HG03175 (cell line): ENCODE measurements around the gene TRPV6.

ENCODE experiments used
- ATAC-seq: cut with Tn5 transposase; IDR thresholded peaks from one replicate; pipeline ENCODE4 v1.9.1; 2021; ENCODE audit warnings: mild to moderate bottlenecking, moderate library complexity; ENCODE audit not compliant: unreplicated experiment

TRPV6 gene

DNA sequence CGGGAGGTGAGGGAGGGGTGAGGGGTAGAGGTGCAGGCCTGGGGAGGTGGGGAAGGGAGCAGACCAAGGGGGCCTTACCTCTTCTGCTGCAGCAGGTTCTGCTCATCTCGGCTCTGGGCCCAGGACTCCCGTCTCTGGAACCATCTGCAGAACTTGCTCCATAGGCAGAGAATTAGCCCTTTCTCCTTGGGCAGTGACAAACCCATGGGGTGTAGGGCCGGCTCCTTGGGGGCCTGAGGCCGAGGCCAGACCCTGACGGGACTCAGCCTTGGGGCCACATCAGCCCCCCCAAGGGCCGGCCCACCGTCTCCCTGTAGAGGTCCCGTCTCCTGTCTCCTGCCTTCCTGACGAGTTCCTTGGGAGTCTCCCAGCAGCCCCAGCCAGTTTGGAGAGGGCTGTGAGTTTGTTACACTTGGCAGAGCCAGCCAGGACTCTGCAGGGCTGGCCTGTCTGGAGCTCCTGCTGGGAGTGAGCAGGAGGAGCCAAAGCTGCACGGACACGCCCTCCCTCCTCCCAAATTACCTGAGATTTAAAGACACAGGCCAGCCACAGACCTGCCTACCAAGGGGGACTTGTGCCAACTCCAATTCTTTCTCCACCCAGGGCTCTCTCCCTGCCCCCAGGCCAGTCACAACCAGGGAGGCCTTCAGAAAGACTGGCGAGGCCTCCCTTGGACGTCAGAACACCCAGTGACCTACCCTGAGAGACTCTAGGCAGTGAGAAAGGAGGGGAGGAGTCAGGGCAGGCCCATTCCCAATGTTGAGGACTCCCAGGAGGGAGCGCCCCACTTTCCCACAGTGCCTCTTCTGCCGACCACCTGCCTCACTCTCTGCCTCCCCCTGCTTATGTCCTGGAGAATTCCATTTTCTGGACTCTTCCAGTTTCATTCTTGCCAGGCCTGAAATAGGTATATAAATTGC, at the start of gene TRPV6:
TRPV6 (minus strand) TSS at position 435 of the 920 bp plus-strand sequence.
- no peak for ATAC-seq

- ATAC-seq = no peak
These were observed 48.5 kb upstream of the TRPV6 start for GRCh38 chr7:142934056-142934455.

DNA sequence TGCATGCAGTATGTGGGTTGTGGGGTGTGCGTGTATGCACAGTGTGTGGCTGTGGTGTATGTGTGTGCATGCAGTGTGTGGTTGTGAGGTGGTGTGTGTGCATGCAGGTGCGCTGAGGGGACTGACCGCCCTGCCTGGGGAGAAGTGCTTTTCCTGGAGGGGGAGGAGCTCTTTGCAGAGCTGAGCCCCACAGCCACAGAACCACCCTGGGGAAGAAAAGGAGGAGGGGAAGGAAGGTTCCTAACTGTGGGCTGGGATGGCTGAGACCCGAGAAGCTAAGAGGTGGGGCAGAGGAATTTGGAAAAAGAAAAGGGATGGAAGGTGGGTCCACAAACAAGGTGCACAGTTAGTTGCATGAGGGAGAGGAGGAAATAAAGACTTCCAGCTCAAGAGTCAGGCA, 48.1 kb upstream of the TRPV6 start, which contains the start of gene TRPV5:
TRPV5 (minus strand) TSS at position 123 of the 400 bp plus-strand sequence. CDS start 287 bp downstream, outside the sequence.
- no peak for ATAC-seq

GRCh38 chr7:142933092-142933475, 47.5 kb upstream of the TRPV6 start:
- no peak for ATAC-seq

DNA sequence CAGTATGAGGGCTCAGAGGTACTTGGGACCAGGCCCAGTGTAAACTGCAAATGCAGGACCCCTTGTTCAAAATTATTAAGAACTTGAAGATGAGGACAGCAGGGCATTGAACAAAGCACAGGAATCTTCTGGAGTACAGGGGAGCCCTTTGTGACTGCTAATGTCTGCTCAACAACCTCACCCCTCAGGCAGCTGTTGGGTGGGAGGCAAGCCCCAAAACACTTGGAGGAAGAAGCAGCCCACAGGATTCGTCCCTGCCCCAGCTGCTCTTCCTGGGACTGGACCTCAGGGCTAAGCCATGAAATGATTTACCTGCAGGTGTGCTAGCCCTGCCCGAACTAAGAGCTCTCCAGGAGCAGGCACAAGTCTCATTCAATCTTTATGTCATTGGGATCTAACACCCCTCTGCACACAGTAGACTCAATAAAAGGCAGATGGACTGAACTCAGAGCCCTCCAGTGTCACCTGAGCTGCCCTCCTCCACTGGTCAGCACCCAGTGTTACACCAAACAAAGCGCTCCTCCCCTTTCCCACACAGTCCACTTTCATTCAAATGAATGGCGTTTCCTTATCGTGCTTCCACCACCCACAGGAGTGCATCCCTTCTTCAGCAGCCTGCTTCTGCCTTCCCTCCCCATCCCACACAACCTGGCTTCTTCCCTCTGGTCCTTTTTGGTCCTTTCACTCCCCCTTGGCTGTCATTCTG, 47.0 kb upstream of the TRPV6 start:
- no peak for ATAC-seq

- no peak for ATAC-seq
These were observed 44.7 kb upstream of the TRPV6 start for GRCh38 chr7:142930126-142930730.

GRCh38 chr7:142927949-142928348, 42.4 kb upstream of the TRPV6 start:
- ATAC-seq = no peak

DNA sequence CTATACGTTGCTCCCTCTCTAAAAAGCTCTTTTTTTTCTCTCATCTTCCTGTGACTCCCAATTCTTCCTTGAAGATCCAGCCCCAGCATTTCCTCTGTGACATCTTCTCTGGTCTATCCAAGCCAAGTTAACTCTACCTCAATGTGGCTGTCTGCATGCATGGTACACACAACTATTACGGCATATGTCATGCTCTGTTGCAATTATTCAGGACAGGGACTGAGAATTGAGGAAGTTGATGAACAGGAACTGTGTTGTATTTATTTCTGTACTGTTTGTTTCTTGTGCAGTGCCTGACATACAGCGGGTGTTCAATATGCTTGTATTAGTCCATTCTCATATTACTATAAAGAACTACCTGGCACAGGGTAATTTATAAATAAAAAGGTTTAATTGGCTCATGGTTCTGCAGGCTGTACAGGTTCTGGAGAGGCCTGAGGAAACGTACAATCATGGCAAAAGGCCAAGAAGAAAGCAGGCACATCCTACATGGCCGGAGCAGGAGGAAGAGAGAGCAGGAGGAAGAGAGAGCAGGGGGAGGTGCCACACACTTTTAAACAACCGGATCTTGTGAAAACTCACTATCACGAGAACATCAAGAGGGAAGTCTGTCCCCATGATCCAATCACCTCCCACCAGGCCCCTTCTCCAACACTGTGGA, 41.7 kb upstream of the TRPV6 start:
- ATAC-seq = no peak

DNA sequence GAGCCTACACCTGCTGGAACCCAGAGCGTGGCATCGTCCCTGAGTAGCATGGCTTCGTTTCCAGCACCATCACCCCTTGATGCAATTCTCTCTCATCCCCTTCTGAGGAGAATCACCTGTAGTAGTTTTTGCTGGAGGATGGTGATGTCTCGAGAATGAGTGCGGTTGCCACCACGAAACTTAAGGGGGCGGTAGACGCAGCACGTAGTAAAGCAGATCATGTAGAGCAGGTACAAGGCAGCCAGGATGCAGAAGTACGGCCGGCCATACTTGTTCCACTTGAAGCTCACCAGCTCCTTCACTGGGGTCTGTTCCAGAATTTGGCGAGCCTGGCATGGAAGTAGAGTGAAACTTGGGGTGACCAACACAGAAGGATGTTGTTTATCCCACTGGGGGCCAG, 39.9 kb upstream of the TRPV6 start:
- no peak for ATAC-seq

DNA sequence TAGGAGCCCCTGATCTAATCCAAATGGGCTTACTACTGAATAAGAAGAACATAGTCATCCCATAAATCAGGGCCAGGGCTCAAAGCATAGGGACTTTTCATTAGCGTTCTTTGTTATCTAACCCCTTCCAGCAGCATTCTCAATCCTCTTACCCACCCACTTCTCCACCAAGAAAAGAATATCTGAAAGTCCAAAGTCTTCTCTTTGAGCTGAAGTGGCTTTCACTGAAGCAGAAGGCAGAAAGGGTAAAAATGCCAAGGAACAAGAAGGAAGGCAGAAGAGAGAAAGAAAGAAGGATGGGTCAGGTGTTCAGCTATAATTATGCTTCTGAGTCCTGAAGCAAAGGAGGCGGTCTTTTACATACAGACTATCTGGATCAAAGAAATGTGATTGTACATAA, 37.8 kb upstream of the TRPV6 start:
- ATAC-seq = no peak

DNA sequence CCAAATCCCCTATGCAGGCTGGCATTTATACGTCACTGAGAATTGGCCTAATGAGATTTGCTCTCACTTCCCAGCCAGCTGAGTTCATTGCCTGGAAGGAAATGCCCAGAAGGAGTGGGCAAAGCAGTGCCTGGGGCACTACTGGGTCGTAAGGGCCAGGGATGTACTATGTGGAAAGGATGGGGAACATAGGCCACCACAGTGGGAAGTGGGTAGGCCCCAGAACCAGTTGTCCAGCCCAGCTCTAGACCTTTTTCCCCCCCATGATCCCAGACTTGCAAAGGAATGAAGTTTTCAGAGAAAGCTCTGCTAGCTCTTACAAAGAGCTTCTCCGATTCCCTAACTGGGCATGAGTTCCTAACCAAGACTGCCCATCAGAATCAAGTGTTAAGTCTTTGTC, 34.1 kb upstream of the TRPV6 start:
- ATAC-seq = no peak

DNA sequence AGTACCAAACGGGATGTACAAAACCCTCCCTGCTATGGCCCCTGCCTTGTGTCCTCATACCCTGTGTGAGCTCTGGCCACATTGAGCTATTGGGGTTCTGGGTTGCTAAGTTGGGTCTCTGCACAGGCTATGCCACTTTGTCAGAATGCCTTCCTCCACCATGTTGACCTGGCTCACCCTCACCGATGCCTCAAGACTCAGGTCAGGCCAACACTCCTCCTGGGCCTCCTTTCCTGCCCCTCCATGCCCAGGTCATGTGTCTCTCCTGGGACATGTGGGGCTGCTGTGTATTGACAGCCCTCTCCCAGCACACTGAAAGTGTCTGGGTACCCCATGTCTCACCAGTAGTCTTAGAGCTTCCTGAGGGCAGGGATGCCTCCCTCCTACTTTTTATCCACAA, 33.4 kb upstream of the TRPV6 start:
- no peak for ATAC-seq

GRCh38 chr7:142917447-142917846, 31.9 kb upstream of the TRPV6 start:
- no peak for ATAC-seq

DNA sequence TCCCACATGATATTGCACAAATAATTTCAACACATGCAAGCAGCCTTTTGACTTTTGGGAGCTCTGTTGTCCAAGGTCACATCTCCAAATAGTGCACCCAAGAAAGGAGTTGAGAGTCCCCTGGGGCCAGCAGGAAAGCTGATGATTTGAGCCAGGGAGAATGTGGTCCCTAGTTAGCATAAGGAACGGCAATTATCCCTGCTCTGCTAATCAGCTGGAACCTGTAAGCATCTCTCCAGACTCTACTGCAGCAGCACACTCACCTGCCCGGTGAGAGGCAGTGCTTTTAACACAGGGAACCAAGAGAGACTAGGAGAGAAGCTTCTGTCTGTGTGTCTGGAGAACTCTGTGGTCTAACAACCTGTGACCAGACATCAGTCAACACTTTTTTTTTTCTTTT, 31.0 kb upstream of the TRPV6 start:
- no peak for ATAC-seq

DNA sequence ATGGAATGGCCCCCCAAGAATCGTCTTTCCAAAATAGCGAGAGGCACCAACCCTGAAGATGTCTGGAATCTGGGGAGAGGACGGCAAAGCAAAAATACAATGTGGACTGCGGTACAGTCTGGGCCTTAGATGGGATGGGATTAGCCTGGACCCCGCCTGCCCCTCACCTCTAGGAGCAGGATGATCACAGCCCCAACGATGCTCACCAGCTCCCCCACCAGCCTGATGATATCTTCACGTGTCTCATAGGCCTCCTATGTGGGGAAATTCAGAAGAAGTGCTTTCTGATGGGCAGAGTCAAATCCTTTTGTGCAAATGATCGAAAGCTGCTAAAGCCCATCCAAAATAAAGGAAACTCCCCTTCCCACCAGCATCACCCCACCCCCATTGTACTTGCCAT, 29.8 kb upstream of the TRPV6 start:
- no peak for ATAC-seq

GRCh38 chr7:142914121-142914520, 28.6 kb upstream of the TRPV6 start:
- ATAC-seq = no peak

- no peak for ATAC-seq
These were observed 28.0 kb upstream of the TRPV6 start for GRCh38 chr7:142913566-142913965.

DNA sequence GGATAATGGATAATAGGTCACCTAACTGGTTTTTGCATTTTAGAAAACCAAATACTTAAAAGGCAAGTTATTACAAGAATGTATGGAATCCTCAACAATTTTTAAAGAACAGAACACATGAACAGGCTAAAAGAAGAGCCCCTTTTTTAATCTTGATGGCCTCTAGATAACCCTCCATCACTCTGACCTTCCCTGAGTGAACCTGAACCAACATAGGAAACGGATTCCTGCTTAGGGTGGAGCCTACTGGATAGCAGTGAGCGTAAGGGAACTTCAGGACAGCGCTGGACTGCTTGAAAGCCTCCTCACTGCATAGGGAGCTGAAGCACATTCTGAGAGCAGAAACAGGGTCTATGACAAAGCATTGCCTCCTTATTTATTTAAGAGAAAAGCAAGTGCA, 27.5 kb upstream of the TRPV6 start:
- no peak for ATAC-seq

- no peak for ATAC-seq
These were observed 24.9 kb upstream of the TRPV6 start for GRCh38 chr7:142910481-142910880.

GRCh38 chr7:142910031-142910433, 24.5 kb upstream of the TRPV6 start:
- no peak for ATAC-seq
